Measurements from ENCODE around the gene DDX50. TPM values are rescaled to one million over a fixed set of nuclear protein-coding genes. Genes with fewer than 3 reads are reported as not detected.
A peak's percentile ranks its signal among the peaks of the same experiment; 100 is the strongest.
"Not testable (repeated sequence)": the region's sequence is repeated elsewhere in the genome, so short reads cannot be mapped to it uniquely, and the experiment has no call there.

The DDX50 gene
- total and polyA plus RNA-seq, 8 donors = 25.8 to 71.1 (median 60.6) TPM

DNA sequence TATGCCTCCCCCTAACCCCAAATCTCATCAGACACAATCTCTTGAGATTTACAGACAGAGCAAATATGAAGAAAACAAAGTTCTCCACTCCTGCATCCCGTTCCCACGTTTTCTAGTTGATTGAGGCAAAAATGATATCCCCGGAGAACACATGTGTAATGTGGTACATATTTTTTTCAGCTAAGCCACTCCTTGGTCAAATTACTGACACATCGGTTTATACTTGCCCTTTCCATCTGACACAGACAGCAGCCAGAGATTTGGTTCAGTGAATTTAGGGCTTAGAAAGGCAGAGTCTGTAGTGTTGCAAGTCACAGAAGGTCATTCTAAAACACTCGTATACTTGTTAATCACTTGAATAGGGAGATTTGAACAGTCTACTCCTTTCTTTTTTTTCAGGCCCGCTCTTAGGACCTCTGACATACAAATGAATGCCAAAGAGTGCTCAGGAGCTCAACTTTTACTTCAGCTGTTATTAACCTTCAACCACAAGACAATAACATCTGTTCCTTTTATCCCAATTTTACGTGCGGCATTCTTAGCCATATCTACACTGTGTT, 1.8 kb upstream of the DDX50 start:
- intact Hi-C loops (cut with DNase I) = loop anchor here in 1 of 2 donors (10.0 kb wide), 1 partner anchor 104 kb away; no protein-coding TSS in a partner anchor
- H3K27me3 ChIP-seq = no peaks in the 10 kb centered on the region
- no peaks in the 10 kb centered on the region for H3K9me3 ChIP-seq
- DNase-seq (no peak), ATAC-seq (no peak)
- no peaks in the 10 kb centered on the region for H3K36me3 ChIP-seq
- TF ChIP-seq, protein P1, sequence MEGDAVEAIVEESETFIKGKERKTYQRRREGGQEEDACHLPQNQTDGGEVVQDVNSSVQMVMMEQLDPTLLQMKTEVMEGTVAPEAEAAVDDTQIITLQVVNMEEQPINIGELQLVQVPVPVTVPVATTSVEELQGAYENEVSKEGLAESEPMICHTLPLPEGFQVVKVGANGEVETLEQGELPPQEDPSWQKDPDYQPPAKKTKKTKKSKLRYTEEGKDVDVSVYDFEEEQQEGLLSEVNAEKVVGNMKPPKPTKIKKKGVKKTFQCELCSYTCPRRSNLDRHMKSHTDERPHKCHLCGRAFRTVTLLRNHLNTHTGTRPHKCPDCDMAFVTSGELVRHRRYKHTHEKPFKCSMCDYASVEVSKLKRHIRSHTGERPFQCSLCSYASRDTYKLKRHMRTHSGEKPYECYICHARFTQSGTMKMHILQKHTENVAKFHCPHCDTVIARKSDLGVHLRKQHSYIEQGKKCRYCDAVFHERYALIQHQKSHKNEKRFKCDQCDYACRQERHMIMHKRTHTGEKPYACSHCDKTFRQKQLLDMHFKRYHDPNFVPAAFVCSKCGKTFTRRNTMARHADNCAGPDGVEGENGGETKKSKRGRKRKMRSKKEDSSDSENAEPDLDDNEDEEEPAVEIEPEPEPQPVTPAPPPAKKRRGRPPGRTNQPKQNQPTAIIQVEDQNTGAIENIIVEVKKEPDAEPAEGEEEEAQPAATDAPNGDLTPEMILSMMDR (IDR thresholded peaks at IDR 0.05) = no peak
- no peak overlapping the region for H3K27ac ChIP-seq
- H3K4me1 ChIP-seq = peaks cover 7 to 24% of the 10 kb centered on the region in 2 donors
- no peak overlapping the region for H3K4me3 ChIP-seq

DNA sequence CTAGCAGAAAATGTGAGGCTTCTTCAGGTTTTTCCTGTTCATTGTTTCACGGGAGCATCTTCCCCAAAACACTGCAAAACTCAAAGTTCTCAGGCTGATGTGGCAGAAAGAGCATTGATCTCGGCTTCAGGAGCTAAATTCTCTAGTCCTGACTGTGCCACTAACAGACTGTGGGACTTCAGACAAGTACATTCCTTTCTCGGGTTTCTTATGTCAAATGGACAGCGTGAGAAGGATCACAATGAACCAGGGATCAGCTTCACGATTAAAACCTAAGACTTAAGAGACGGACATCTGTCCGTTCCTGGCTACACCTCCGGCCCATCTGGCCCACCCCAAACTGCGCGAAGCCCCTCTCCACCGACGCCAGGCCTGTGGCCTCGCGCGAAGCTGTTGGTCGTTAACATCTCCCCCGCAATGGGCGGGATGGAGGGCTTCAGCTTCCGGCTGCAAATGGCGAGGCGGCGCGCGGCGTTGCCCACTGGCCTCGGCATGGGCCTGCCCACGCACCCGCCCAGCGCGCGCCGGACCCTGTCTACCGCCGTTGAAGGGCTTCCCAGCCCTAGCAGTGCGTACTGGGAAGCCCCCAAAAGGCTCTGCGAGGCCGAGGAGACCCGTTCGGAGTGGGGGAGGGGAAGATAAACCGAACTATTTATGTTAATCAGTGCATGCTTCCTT, 549 bp upstream of the DDX50 start:
- Histone ChIP-seq H3K36me3 (no peaks in the 10 kb centered on the region), H3K9me3 (no peaks in the 10 kb centered on the region), H3K27me3 (no peaks in the 10 kb centered on the region), H3K4me3 (peak overlapping the region; percentile 89 to 96), H3K4me1 (peaks cover 7 to 29% of the 10 kb centered on the region in 2 donors), H3K27ac (peak overlapping the region; percentile 99)
- DNase-seq (peak in 1 of 4 donors; percentile 92), ATAC-seq (peak; percentile 71)
- TF ChIP-seq, protein P1 (IDR thresholded peaks at IDR 0.05) = no peak
- intact Hi-C loops (cut with DNase I) = no loop called here

- Histone ChIP-seq H3K4me1 (peaks cover 7 to 30% of the 10 kb centered on the region in 2 donors), H3K9me3 (no peaks in the 10 kb centered on the region), H3K36me3 (peaks cover 0 to 10% of the 10 kb centered on the region in 2 donors), H3K4me3 (peak overlapping the region in 1 of 2 donors; percentile 96), H3K27me3 (no peaks in the 10 kb centered on the region), H3K27ac (no peak overlapping the region)
- TF ChIP-seq, protein P1 (IDR thresholded peaks at IDR 0.05) = no peak
- DNase-seq = no peak
- intact Hi-C loops (cut with DNase I) = no loop called here
- ATAC-seq = no peak
These were observed 1.3 kb downstream of the DDX50 start for GRCh38 chr10:68902382-68902781.

DNA sequence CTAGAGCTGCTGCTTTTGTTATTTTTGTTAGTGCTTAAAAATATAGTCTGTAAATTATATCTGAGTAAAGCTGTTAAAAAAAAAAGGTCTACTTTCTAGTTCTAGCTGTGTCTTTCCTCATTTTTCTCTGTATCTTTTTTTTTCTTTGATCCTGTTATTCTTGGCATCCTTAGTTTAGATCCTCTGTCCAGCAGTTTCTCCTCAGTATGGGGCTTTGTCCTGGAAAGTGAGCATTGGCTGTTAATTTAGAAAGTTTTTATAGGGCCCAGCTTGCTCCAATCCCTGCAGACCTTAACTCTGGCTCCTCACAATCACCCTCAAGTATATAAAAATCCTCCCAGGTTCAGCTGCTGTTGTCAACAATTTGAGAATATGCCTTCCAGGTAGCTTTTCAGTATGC, 23.5 kb downstream of the DDX50 start:
- peaks cover 0 to 76% of the 10 kb centered on the region in 2 donors for H3K36me3 ChIP-seq
- DNase-seq = no peak
- H3K4me1 ChIP-seq = no peaks in the 10 kb centered on the region
- intact Hi-C loops (cut with DNase I) = no loop called here
- no peak overlapping the region for H3K4me3 ChIP-seq
- TF ChIP-seq, protein P1 (IDR thresholded peaks at IDR 0.05) = no peak
- H3K27me3 ChIP-seq = no peaks in the 10 kb centered on the region
- ATAC-seq = no peak
- no peaks in the 10 kb centered on the region for H3K9me3 ChIP-seq
- H3K27ac ChIP-seq = no peak overlapping the region

DNA sequence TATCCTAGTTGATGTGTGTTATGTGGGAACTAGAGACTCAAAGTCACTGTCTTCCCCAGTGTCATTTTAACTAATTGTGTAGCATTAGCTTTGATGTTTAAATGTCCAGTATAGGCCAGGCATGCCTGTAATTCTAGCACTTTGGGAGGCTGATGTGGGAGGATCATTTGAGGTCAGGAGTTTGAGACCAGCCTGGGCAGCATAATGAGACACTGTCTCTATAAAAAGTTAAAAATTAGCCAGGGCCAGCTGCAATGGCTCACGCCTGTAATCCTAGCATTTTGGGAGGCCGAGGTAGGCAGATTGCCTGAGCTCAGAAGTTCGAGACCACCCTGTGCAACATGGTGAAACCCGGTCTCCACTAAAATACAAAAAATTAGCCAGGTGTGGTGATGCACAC, 24.4 kb downstream of the DDX50 start:
- ATAC-seq (no peak), DNase-seq (no peak)
- Histone ChIP-seq H3K4me1 (no peaks in the 10 kb centered on the region), H3K27me3 (no peaks in the 10 kb centered on the region), H3K36me3 (peaks cover 0 to 76% of the 10 kb centered on the region in 2 donors), H3K9me3 (no peaks in the 10 kb centered on the region), H3K27ac (no peak overlapping the region), H3K4me3 (no peak overlapping the region)
- intact Hi-C loops (cut with DNase I) = no loop called here
- TF ChIP-seq, protein P1 (IDR thresholded peaks at IDR 0.05) = no peak

- ATAC-seq; DNase-seq; H3K9me3 ChIP-seq; H3K4me1 ChIP-seq; H3K4me3 ChIP-seq; intact Hi-C loops (cut with DNase I); H3K27me3 ChIP-seq; H3K27ac ChIP-seq: not testable (repeated sequence)
- H3K36me3 ChIP-seq = peaks cover 0 to 71% of the 10 kb centered on the region in 2 donors
These were observed 28.0 kb downstream of the DDX50 start for GRCh38 chr10:68929157-68929556.

GRCh38 chr10:68929888-68930287, 28.8 kb downstream of the DDX50 start:
- H3K27me3 ChIP-seq; intact Hi-C loops (cut with DNase I); H3K27ac ChIP-seq; ATAC-seq; DNase-seq; H3K4me1 ChIP-seq; H3K4me3 ChIP-seq; H3K9me3 ChIP-seq: not testable (repeated sequence)
- H3K36me3 ChIP-seq = peaks cover 0 to 74% of the 10 kb centered on the region in 2 donors

DNA sequence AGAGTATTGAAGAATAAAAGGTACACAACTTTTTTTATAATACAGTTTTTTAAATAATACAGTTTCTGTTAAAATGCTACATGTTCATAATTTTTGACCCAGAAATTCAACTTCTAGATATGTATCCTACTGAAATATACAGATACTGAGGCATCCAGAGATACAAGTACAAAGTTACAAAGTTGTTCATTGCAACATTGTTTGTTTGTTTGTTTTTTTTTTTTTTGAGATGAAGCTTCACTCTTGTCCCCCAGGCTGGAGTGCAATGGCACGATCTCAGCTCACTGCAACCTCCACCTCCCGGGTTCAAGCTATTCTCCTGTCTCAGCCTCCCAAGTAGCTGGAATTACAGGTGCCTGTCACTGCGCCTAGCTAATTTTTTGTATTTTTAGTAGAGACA, 31.7 kb downstream of the DDX50 start:
- H3K27me3 ChIP-seq; H3K9me3 ChIP-seq; H3K4me3 ChIP-seq; H3K27ac ChIP-seq; DNase-seq; intact Hi-C loops (cut with DNase I); H3K4me1 ChIP-seq; ATAC-seq: not testable (repeated sequence)
- H3K36me3 ChIP-seq = peaks cover 0 to 82% of the 10 kb centered on the region in 2 donors

All from left lung (tissue), 10 donors.